ENCODE results near the gene KCNK18.
"Not testable (repeated sequence)": the region's sequence is repeated elsewhere in the genome, so short reads cannot be mapped to it uniquely, and the experiment has no call there.

KCNK18 gene

GRCh38 chr10:117185817-117186216, 11.5 kb upstream of the KCNK18 start:
- H3K27ac ChIP-seq (ENCODE audit: insufficient read depth in 1 of 2, low read depth in 1 of 2, low read length in 2 of 2, poor library complexity in 1 of 2, severe bottlenecking in 2 of 2); H3K9me3 ChIP-seq (ENCODE audit: control extremely low read depth in 1 of 5, control insufficient read depth in 4 of 5, insufficient read depth in 2 of 5, low read depth in 1 of 5, low read length in 4 of 5); H3K4me3 ChIP-seq (ENCODE audit: control insufficient read depth in 1 of 7, extremely low read depth in 1 of 7, insufficient read depth in 4 of 7, low read depth in 2 of 7, low read length in 6 of 7); DNase-seq; H3K36me3 ChIP-seq (ENCODE audit: control insufficient read depth in 4 of 4, insufficient read depth in 4 of 4, low read length in 3 of 4); H3K4me1 ChIP-seq (ENCODE audit: control extremely low read depth in 1 of 4, control insufficient read depth in 4 of 4, insufficient read depth in 4 of 4, low read length in 3 of 4); POLR2A ChIA-PET: not testable (repeated sequence)
- peaks cover 0 to 13% (median 7%) of the 10 kb centered on the region in 5 experiments for H3K27me3 ChIP-seq (replicated peaks in 2 of 5; ENCODE audit: control insufficient read depth in 4 of 5, insufficient read depth in 5 of 5, low read length in 4 of 5)
- CTCF ChIA-PET = interaction anchor here (0.8 to 2.5 kb wide), 5 partner anchors 10 to 395 kb away, joined by 3 to 6 read pairs (median 3); no protein-coding TSS in a partner anchor
- 94% methylated on average over 2 of the region's 4 CpGs for WGBS (ENCODE audit: insufficient coverage)

GRCh38 chr10:117186832-117187615, 10.3 kb upstream of the KCNK18 start:
- 68% methylated on average over 3 of the region's 4 CpGs for WGBS (ENCODE audit: insufficient coverage)
- Histone ChIP-seq H3K4me3 (ENCODE audit: control insufficient read depth in 1 of 7, extremely low read depth in 1 of 7, insufficient read depth in 4 of 7, low read depth in 2 of 7, low read length in 6 of 7) (no peak overlapping the region), H3K27ac (ENCODE audit: insufficient read depth in 1 of 2, low read depth in 1 of 2, low read length in 2 of 2, poor library complexity in 1 of 2, severe bottlenecking in 2 of 2) (no peak overlapping the region), H3K27me3 (replicated peaks in 2 of 5; ENCODE audit: control insufficient read depth in 4 of 5, insufficient read depth in 5 of 5, low read length in 4 of 5) (peaks cover 0 to 11% (median 7%) of the 10 kb centered on the region in 5 experiments), H3K36me3 (ENCODE audit: control insufficient read depth in 4 of 4, insufficient read depth in 4 of 4, low read length in 3 of 4) (no peaks in the 10 kb centered on the region), H3K4me1 (ENCODE audit: control extremely low read depth in 1 of 4, control insufficient read depth in 4 of 4, insufficient read depth in 4 of 4, low read length in 3 of 4) (no peaks in the 10 kb centered on the region), H3K9me3 (ENCODE audit: control extremely low read depth in 1 of 5, control insufficient read depth in 4 of 5, insufficient read depth in 2 of 5, low read depth in 1 of 5, low read length in 4 of 5) (peaks cover 0 to 6% (median 0%) of the 10 kb centered on the region in 5 experiments)
- peak in 2 of 3 donors; percentile 14 to 34 for DNase-seq
- CTCF ChIA-PET = interaction anchor here (0.8 to 2.5 kb wide), 7 partner anchors 11 to 396 kb away, joined by 3 to 6 read pairs (median 4); no protein-coding TSS in a partner anchor
- POLR2A ChIA-PET = interaction anchor here (0.6 kb wide), 1 partner anchor 574 kb away, joined by 3 read pairs; no protein-coding TSS in a partner anchor

- CTCF ChIA-PET = interaction anchor here (1.7 to 2.5 kb wide), 2 partner anchors 13 to 23 kb away, joined by 4 to 6 read pairs; no protein-coding TSS in a partner anchor
- Histone ChIP-seq H3K9me3 (ENCODE audit: control extremely low read depth in 1 of 5, control insufficient read depth in 4 of 5, insufficient read depth in 2 of 5, low read depth in 1 of 5, low read length in 4 of 5) (peaks cover 0 to 6% (median 0%) of the 10 kb centered on the region in 5 experiments), H3K27me3 (replicated peaks in 2 of 5; ENCODE audit: control insufficient read depth in 4 of 5, insufficient read depth in 5 of 5, low read length in 4 of 5) (peaks cover 0 to 8% (median 3%) of the 10 kb centered on the region in 5 experiments), H3K4me1 (ENCODE audit: control extremely low read depth in 1 of 4, control insufficient read depth in 4 of 4, insufficient read depth in 4 of 4, low read length in 3 of 4) (no peaks in the 10 kb centered on the region), H3K4me3 (ENCODE audit: control insufficient read depth in 1 of 7, extremely low read depth in 1 of 7, insufficient read depth in 4 of 7, low read depth in 2 of 7, low read length in 6 of 7) (no peak overlapping the region), H3K27ac (ENCODE audit: insufficient read depth in 1 of 2, low read depth in 1 of 2, low read length in 2 of 2, poor library complexity in 1 of 2, severe bottlenecking in 2 of 2) (no peak overlapping the region), H3K36me3 (ENCODE audit: control insufficient read depth in 4 of 4, insufficient read depth in 4 of 4, low read length in 3 of 4) (no peaks in the 10 kb centered on the region)
- WGBS (ENCODE audit: insufficient coverage) = no CpG with 5 or more reads among the region's 2 CpGs
- no peak for DNase-seq
- POLR2A ChIA-PET = no interaction called here
Observed at GRCh38 chr10:117188371-117188770, 8.9 kb upstream of the KCNK18 start.

- WGBS (ENCODE audit: insufficient coverage) = 100% methylated on average over 1 of the region's 1 CpG
- ChIA-PET CTCF (interaction anchor here (0.6 kb wide), 1 partner anchor 393 kb away, joined by 3 read pairs; no protein-coding TSS in a partner anchor), POLR2A (no interaction called here)
- no peaks in the 10 kb centered on the region for H3K36me3 ChIP-seq (ENCODE audit: control insufficient read depth in 4 of 4, insufficient read depth in 4 of 4, low read length in 3 of 4)
- H3K27ac ChIP-seq (ENCODE audit: insufficient read depth in 1 of 2, low read depth in 1 of 2, low read length in 2 of 2, poor library complexity in 1 of 2, severe bottlenecking in 2 of 2) = no peak overlapping the region
- no peaks in the 10 kb centered on the region for H3K4me1 ChIP-seq (ENCODE audit: control extremely low read depth in 1 of 4, control insufficient read depth in 4 of 4, insufficient read depth in 4 of 4, low read length in 3 of 4)
- no peak for DNase-seq
- H3K9me3 ChIP-seq (ENCODE audit: control extremely low read depth in 1 of 5, control insufficient read depth in 4 of 5, insufficient read depth in 2 of 5, low read depth in 1 of 5, low read length in 4 of 5) = peaks cover 0 to 8% (median 2%) of the 10 kb centered on the region in 5 experiments
- H3K27me3 ChIP-seq (replicated peaks in 2 of 5; ENCODE audit: control insufficient read depth in 4 of 5, insufficient read depth in 5 of 5, low read length in 4 of 5) = peaks cover 0 to 2% (median 0%) of the 10 kb centered on the region in 5 experiments
- H3K4me3 ChIP-seq (ENCODE audit: control insufficient read depth in 1 of 7, extremely low read depth in 1 of 7, insufficient read depth in 4 of 7, low read depth in 2 of 7, low read length in 6 of 7) = no peak overlapping the region
Observed at GRCh38 chr10:117189557-117189956, 7.7 kb upstream of the KCNK18 start.

GRCh38 chr10:117198088-117198487, 799 bp downstream of the KCNK18 start:
- Histone ChIP-seq H3K27me3 (replicated peaks in 2 of 5; ENCODE audit: control insufficient read depth in 4 of 5, insufficient read depth in 5 of 5, low read length in 4 of 5) (peaks cover 0 to 4% (median 0%) of the 10 kb centered on the region in 5 experiments), H3K36me3 (ENCODE audit: control insufficient read depth in 4 of 4, insufficient read depth in 4 of 4, low read length in 3 of 4) (no peaks in the 10 kb centered on the region), H3K4me3 (ENCODE audit: control insufficient read depth in 1 of 7, extremely low read depth in 1 of 7, insufficient read depth in 4 of 7, low read depth in 2 of 7, low read length in 6 of 7) (no peak overlapping the region), H3K9me3 (ENCODE audit: control extremely low read depth in 1 of 5, control insufficient read depth in 4 of 5, insufficient read depth in 2 of 5, low read depth in 1 of 5, low read length in 4 of 5) (peaks cover 0 to 5% (median 2%) of the 10 kb centered on the region in 5 experiments), H3K4me1 (ENCODE audit: control extremely low read depth in 1 of 4, control insufficient read depth in 4 of 4, insufficient read depth in 4 of 4, low read length in 3 of 4) (no peaks in the 10 kb centered on the region), H3K27ac (ENCODE audit: insufficient read depth in 1 of 2, low read depth in 1 of 2, low read length in 2 of 2, poor library complexity in 1 of 2, severe bottlenecking in 2 of 2) (no peak overlapping the region)
- ChIA-PET CTCF (interaction anchor here (1.5 to 1.6 kb wide), 2 partner anchors 11 to 19 kb away, joined by 4 to 5 read pairs; no protein-coding TSS in a partner anchor), POLR2A (no interaction called here)
- DNase-seq = no peak
- WGBS (ENCODE audit: insufficient coverage) = 77% methylated on average over 3 of the region's 4 CpGs

GRCh38 chr10:117201826-117202225, 4.5 kb downstream of the KCNK18 start:
- no peaks in the 10 kb centered on the region for H3K4me1 ChIP-seq (ENCODE audit: control extremely low read depth in 1 of 4, control insufficient read depth in 4 of 4, insufficient read depth in 4 of 4, low read length in 3 of 4)
- H3K27ac ChIP-seq (ENCODE audit: insufficient read depth in 1 of 2, low read depth in 1 of 2, low read length in 2 of 2, poor library complexity in 1 of 2, severe bottlenecking in 2 of 2) = no peak overlapping the region
- 96% methylated on average over 2 of the region's 4 CpGs for WGBS (ENCODE audit: insufficient coverage)
- no peaks in the 10 kb centered on the region for H3K36me3 ChIP-seq (ENCODE audit: control insufficient read depth in 4 of 4, insufficient read depth in 4 of 4, low read length in 3 of 4)
- CTCF ChIA-PET = interaction anchor here (1.2 kb wide), 1 partner anchor 25 kb away, joined by 3 read pairs; no protein-coding TSS in a partner anchor
- no peak for DNase-seq
- no peaks in the 10 kb centered on the region for H3K9me3 ChIP-seq (ENCODE audit: control extremely low read depth in 1 of 5, control insufficient read depth in 4 of 5, insufficient read depth in 2 of 5, low read depth in 1 of 5, low read length in 4 of 5)
- POLR2A ChIA-PET = no interaction called here
- no peaks in the 10 kb centered on the region for H3K27me3 ChIP-seq (replicated peaks in 2 of 5; ENCODE audit: control insufficient read depth in 4 of 5, insufficient read depth in 5 of 5, low read length in 4 of 5)
- no peak overlapping the region for H3K4me3 ChIP-seq (ENCODE audit: control insufficient read depth in 1 of 7, extremely low read depth in 1 of 7, insufficient read depth in 4 of 7, low read depth in 2 of 7, low read length in 6 of 7)

- WGBS (ENCODE audit: insufficient coverage) = 40% methylated on average over 1 of the region's 2 CpGs
- CTCF ChIA-PET = interaction anchor here (1.2 kb wide), 1 partner anchor 12 kb away, joined by 5 read pairs; no protein-coding TSS in a partner anchor
- POLR2A ChIA-PET = no interaction called here
Observed at GRCh38 chr10:117204316-117204715, 7.0 kb downstream of the KCNK18 start.

More at GRCh38 chr10:117204316-117204715, 7.0 kb downstream of the KCNK18 start:
- Histone ChIP-seq H3K4me3 (ENCODE audit: control insufficient read depth in 1 of 7, extremely low read depth in 1 of 7, insufficient read depth in 4 of 7, low read depth in 2 of 7, low read length in 6 of 7) (no peak overlapping the region), H3K9me3 (ENCODE audit: control extremely low read depth in 1 of 5, control insufficient read depth in 4 of 5, insufficient read depth in 2 of 5, low read depth in 1 of 5, low read length in 4 of 5) (no peaks in the 10 kb centered on the region), H3K36me3 (ENCODE audit: control insufficient read depth in 4 of 4, insufficient read depth in 4 of 4, low read length in 3 of 4) (no peaks in the 10 kb centered on the region), H3K27ac (ENCODE audit: insufficient read depth in 1 of 2, low read depth in 1 of 2, low read length in 2 of 2, poor library complexity in 1 of 2, severe bottlenecking in 2 of 2) (no peak overlapping the region), H3K27me3 (replicated peaks in 2 of 5; ENCODE audit: control insufficient read depth in 4 of 5, insufficient read depth in 5 of 5, low read length in 4 of 5) (peaks cover 0 to 2% (median 0%) of the 10 kb centered on the region in 5 experiments), H3K4me1 (ENCODE audit: control extremely low read depth in 1 of 4, control insufficient read depth in 4 of 4, insufficient read depth in 4 of 4, low read length in 3 of 4) (no peaks in the 10 kb centered on the region)
- no peak for DNase-seq
